K562 (cell line): ENCODE measurements around the gene CDHR2. TPM values are rescaled to one million over a fixed set of nuclear protein-coding genes. Genes with fewer than 3 reads are reported as not detected.

Experiments used
- ATAC-seq: fragments of 200-7000 bp; cut with Tn5 transposase; 3 replicates; pipeline ENCODE4 v1.9.1; 2020; ENCODE audit warnings: moderate library complexity
- BruUV-seq: library from RNA; stranded (reverse); fragments of 400-500 nt; replicated peaks from 2 replicates; lab custom pipeline; 2021; lab: Mats Ljungman, UMichigan
- CTCF ChIA-PET: fragments of 300-600 bp; formaldehyde crosslinking; extraction: SDS; loops from one replicate; lab custom pipeline; 2021; ENCODE audit warnings: low intra/inter-chr PET ratio; lab: Yijun Ruan, JAX
- POLR2A ChIA-PET: fragments of 300-600, 350-650 bp; sonication (Branson Sonifier 250); formaldehyde crosslinking; extraction: SDS; loops from one replicate; lab custom pipeline; 2021; ENCODE audit warnings: antibody characterized with exemption, inconsistent platforms; lab: Yijun Ruan, JAX
- DNase-seq, 4 experiments: peaks; one replicate each; pipeline versions ENCODE4 v3.0.0 to v3.0.0-alpha.2; 2011 to 2018; ENCODE audit warnings: low spot score in 3 of 4, mixed read lengths in 3 of 4; ENCODE audit errors: extremely low read depth in 1 of 4
- FAIRE-seq: peaks from 2 replicates; lab custom pipeline; 2011; peaks lifted over from hg19 to GRCh38; lab: Jason Lieb, UNC
- H2AFZ ChIP-seq: 2 replicates; pipeline ENCODE4 v1.6.0; 2011; ENCODE audit warnings: low read depth, low read length, control low read depth, inconsistent platforms
- H3K27ac ChIP-seq: fragments of 200-600 bp; 3 replicates; pipeline ENCODE4 v1.8.0; 2011; ENCODE audit warnings: low read depth, mild to moderate bottlenecking, control low read depth, inconsistent platforms, low read length, moderate library complexity, mixed read lengths; ENCODE audit errors: extremely low read depth
- H3K27me3 ChIP-seq, 2 experiments: fragments of 300-600 bp in 1 of 2; 2 replicates in 1 of 2; 3 replicates in 1 of 2; pipeline versions ENCODE4 v1.6.0 to v1.8.0; 2011; ENCODE audit warnings: inconsistent platforms in 2 of 2, low read length in 2 of 2, mild to moderate bottlenecking in 1 of 2, mixed read lengths in 1 of 2, moderate library complexity in 1 of 2; ENCODE audit not compliant: control insufficient read depth in 2 of 2, insufficient read depth in 2 of 2
- H3K36me3 ChIP-seq: fragments of 300-600 bp; 3 replicates; pipeline ENCODE4 v1.8.0; 2011; ENCODE audit warnings: mild to moderate bottlenecking, low read length, inconsistent platforms; ENCODE audit not compliant: control insufficient read depth, insufficient read depth
- H3K4me1 ChIP-seq, 2 experiments: fragments of 200-600 bp in 1 of 2; replicated peaks in 1 of 2; 2 replicates in 1 of 2; 3 replicates in 1 of 2; pipeline versions ENCODE4 v1.5.1 to v1.8.0; 2011; ENCODE audit warnings: inconsistent platforms in 2 of 2, low read length in 2 of 2, mild to moderate bottlenecking in 1 of 2, mixed read lengths in 1 of 2, moderate library complexity in 1 of 2; ENCODE audit not compliant: control insufficient read depth in 2 of 2, insufficient read depth in 2 of 2
- H3K4me2 ChIP-seq: 2 replicates; pipeline ENCODE4 v1.6.1; 2011; ENCODE audit warnings: low read length, control low read depth, inconsistent platforms, mixed read lengths; ENCODE audit not compliant: insufficient read depth
- H3K4me3 ChIP-seq: fragments of 200-600 bp; sonication (generic), shearing (Covaris generic); 2 replicates; pipeline ENCODE4 v1.5.1; 2016; ENCODE audit warnings: control low read depth, inconsistent platforms
- H3K79me2 ChIP-seq: fragments of 200-600 bp; 3 replicates; pipeline ENCODE4 v1.8.0; 2011; ENCODE audit warnings: low read length, inconsistent platforms; ENCODE audit not compliant: control insufficient read depth, insufficient read depth
- H3K9ac ChIP-seq, 2 experiments: 2 replicates each; pipeline versions ENCODE4 v1.6.0 to v1.6.1; 2011; ENCODE audit warnings: low read depth in 2 of 2, low read length in 2 of 2, control low read depth in 1 of 2, inconsistent platforms in 1 of 2, mild to moderate bottlenecking in 1 of 2, mixed read lengths in 1 of 2; ENCODE audit not compliant: insufficient read depth in 1 of 2
- H3K9me1 ChIP-seq: one replicate; pipeline ENCODE4 v1.6.0; 2011; ENCODE audit warnings: inconsistent platforms, mild to moderate bottlenecking, low read length, moderate library complexity; ENCODE audit not compliant: control insufficient read depth, insufficient read depth
- H3K9me3 ChIP-seq: replicated peaks from 2 replicates; pipeline ENCODE4 v1.5.1; 2011; ENCODE audit warnings: low read depth, low read length, inconsistent platforms; ENCODE audit not compliant: control insufficient read depth, insufficient read depth
- H4K20me1 ChIP-seq: replicated peaks from 2 replicates; pipeline ENCODE4 v1.6.1; 2011; ENCODE audit warnings: low read length, inconsistent platforms, mixed read lengths; ENCODE audit not compliant: control insufficient read depth, insufficient read depth
- BMI1 ChIP-seq: fragments of 150-350 bp; IDR thresholded peaks from 2 replicates; pipeline ENCODE4 v1.6.1; 2014; ENCODE audit warnings: low read length
- MAX ChIP-seq: sonication (generic); formaldehyde crosslinking; IDR thresholded peaks from 2 replicates; pipeline ENCODE4 v1.9.0; 2022; ENCODE audit warnings: mild to moderate bottlenecking, missing genetic modification reagents
- NCOA1 ChIP-seq: fragments of 450-650 bp; IDR thresholded peaks from 2 replicates; pipeline ENCODE4 v1.6.1; 2016; ENCODE audit warnings: low read depth
- ZNF551 ChIP-seq: fragments of 250-450 bp; sonication (Bioruptor Pico); IDR thresholded peaks from 2 replicates; pipeline ENCODE4 v1.5.0; 2021; ENCODE audit warnings: mild to moderate bottlenecking, moderate library complexity
- WGBS: fragments of 100-300 bp; shearing (Covaris generic); methylation state at CpG from one replicate; pipeline ENCODE4 v1.1.6; 2016; ENCODE audit warnings: low coverage, mixed read lengths; ENCODE audit not compliant: insufficient coverage; ENCODE audit errors: missing lambda C conversion rate; 5-methylcytosine and 5-hydroxymethylcytosine counted together
- in situ Hi-C: fragments of 300-500 bp; cut with MboI; formaldehyde crosslinking; loops from 4 replicates; pipeline ENCODE4 v1.15.0; 2018; ENCODE audit warnings: inconsistent platforms, mixed read lengths
- intact Hi-C: fragments of 100-400 bp; cut with micrococcal nuclease; formaldehyde crosslinking; loops from 2 replicates; pipeline ENCODE4 v1.14.2; 2022
- polyA plus RNA-seq, 8 experiments: library from polyadenylated mRNA; depleted of rRNA in 4 of 8; stranded (reverse) in 5 of 8; unstranded in 3 of 8; fragments of >200 nt; fragmentation: Nextera tagmentation in 2 of 8; fragmentation: Illumina TruSeq in 1 of 8; extraction: Ambion mirVana in 2 of 8; extraction: Trizol in 1 of 8; gene quantifications; 2 replicates each; pipeline versions ENCODE4 v1.2.1 to v1.2.3, GENCODE V29; 2011 to 2014; ENCODE audit warnings: inconsistent platforms in 1 of 8, missing spikeins in 1 of 8
- total RNA-seq, 7 experiments: library from RNA; depleted of rRNA in 6 of 7; stranded (reverse); fragments of >200 nt in 6 of 7; fragmentation: Illumina TruSeq in 2 of 7; extraction: Trizol in 2 of 7; gene quantifications; 2 replicates each; pipeline versions ENCODE4 v1.2.1 to v1.2.3, GENCODE V29; 2011 to 2021; ENCODE audit warnings: low replicate concordance in 1 of 7

Gene CDHR2
- total and polyA plus RNA-seq, 9 of the 15 experiments (the other 6 are each of a cell fraction or from before 2014, with no cell fraction given) = 0.01 to 0.62 (median 0.09) TPM; not detected in 2

GRCh38 chr5:176595386-176595943 lies 46.3 kb downstream of the CDHR2 start:
- intact Hi-C loops (no loop called here), in situ Hi-C loops (loop anchor here (25.0 kb wide), 1 partner anchor 858 kb away; no protein-coding TSS in a partner anchor)
- POLR2A ChIA-PET = interaction anchor here (0.7 to 1.0 kb wide), 3 partner anchors 13 to 21 kb away, joined by 3 read pairs; no protein-coding TSS in a partner anchor
- H3K9me1 ChIP-seq = no peaks in the 10 kb centered on the region
- no peaks in the 10 kb centered on the region; the same call in 1 of the 2 replicates for H4K20me1 ChIP-seq
- no peaks in the 10 kb centered on the region for H3K9me3 ChIP-seq
- 38% methylated on average over 10 of the region's 11 CpGs for WGBS
- peaks cover 0 to 2% of the 10 kb centered on the region in 2 experiments; a peak in 3 of 5 replicates for H3K27me3 ChIP-seq
- H3K4me3 ChIP-seq = no peak overlapping the region
- H3K79me2 ChIP-seq = no peaks in the 10 kb centered on the region
- CTCF ChIA-PET = no interaction called here
- H2AFZ ChIP-seq = no peak overlapping the region
- no peak overlapping the region for H3K4me2 ChIP-seq
- peaks cover 0 to 15% of the 10 kb centered on the region in 2 experiments; a peak in 1 of 5 replicates for H3K4me1 ChIP-seq
- ATAC-seq (no peak; the same call in 2 of the 3 replicates), DNase-seq (no peak), FAIRE-seq (no peak)
- H3K27ac ChIP-seq = no peak overlapping the region
- TF ChIP-seq NCOA1 (no peak), BMI1 (no peak), MAX (no peak), ZNF551 (CRISPR knock-in tag) (no peak)
- peak overlapping the region in 1 of 2 experiments; percentile 45; a peak in 1 of 4 replicates for H3K9ac ChIP-seq
- no TSS peak for BruUV-seq
- peaks cover 10% of the 10 kb centered on the region; the same call in 1 of the 3 replicates for H3K36me3 ChIP-seq
